ENCODE results near the gene TUSC2.

The TUSC2 gene

GRCh38 chr3:50356553-50356952, 28.5 kb upstream of the TUSC2 start:
- Histone ChIP-seq H3K4me2 (ENCODE audit: low read length) (peak overlapping the region; percentile 88), H2BK12ac (ENCODE audit: low read length) (no peak overlapping the region), H2AFZ (ENCODE audit: insufficient read depth, low read length, poor library complexity) (no peak overlapping the region), H3K4ac (ENCODE audit: low read depth, low read length) (peak overlapping the region; percentile 5), H3K27me3 (ENCODE audit: insufficient read depth, low read length) (no peaks in the 10 kb centered on the region), H3K23ac (ENCODE audit: low read length) (no peak overlapping the region), H3K9me3 (ENCODE audit: insufficient read depth, low read depth, low read length) (no peaks in the 10 kb centered on the region), H3K79me2 (ENCODE audit: control insufficient read depth, insufficient read depth, low read length, poor library complexity) (peaks cover 15% of the 10 kb centered on the region), H3K18ac (ENCODE audit: low read length) (no peak overlapping the region), H3K14ac (ENCODE audit: low read length) (no peak overlapping the region), H4K12ac (ENCODE audit: low read depth, low read length) (no peak overlapping the region), H3K4me1 (ENCODE audit: control insufficient read depth in 1 of 2, insufficient read depth in 2 of 2, low read length in 2 of 2) (peaks cover 18 to 36% of the 10 kb centered on the region in 2 experiments), H3K4me3 (ENCODE audit: low read depth, low read length) (no peak overlapping the region), H3K36me3 (ENCODE audit: control insufficient read depth in 1 of 2, insufficient read depth in 2 of 2, low read length in 2 of 2) (peaks cover 36 to 46% of the 10 kb centered on the region in 2 experiments), H4K8ac (ENCODE audit: low read depth, low read length) (no peak overlapping the region), H3K9ac (ENCODE audit: low read length) (no peak overlapping the region), H4K91ac (ENCODE audit: low read depth, low read length) (no peak overlapping the region), H3K79me1 (ENCODE audit: low read length) (peaks cover 4% of the 10 kb centered on the region), H2BK120ac (ENCODE audit: insufficient read depth, low read length, poor library complexity) (no peak overlapping the region), H2BK5ac (ENCODE audit: low read depth, low read length, poor library complexity) (no peak overlapping the region), H3K27ac (ENCODE audit: low read depth, low read length) (no peak overlapping the region), H2AK5ac (ENCODE audit: low read length) (no peak overlapping the region)
- no peak for DNase-seq
- no CpG with 5 or more reads among the region's 5 CpGs for WGBS (ENCODE audit: extremely low coverage, insufficient coverage, insufficient read length)

GRCh38 chr3:50355829-50356552, 28.0 kb upstream of the TUSC2 start:
- H3K4me2 ChIP-seq (ENCODE audit: low read length): no peak overlapping the region
- H3K4me3 ChIP-seq (ENCODE audit: low read depth, low read length): no peak overlapping the region
- no peak overlapping the region for H2BK5ac ChIP-seq (ENCODE audit: low read depth, low read length, poor library complexity)
- H4K8ac ChIP-seq (ENCODE audit: low read depth, low read length): no peak overlapping the region
- no peak overlapping the region for H3K4ac ChIP-seq (ENCODE audit: low read depth, low read length)
- no peak overlapping the region for H3K23ac ChIP-seq (ENCODE audit: low read length)
- no peak overlapping the region for H3K27ac ChIP-seq (ENCODE audit: low read depth, low read length)
- no peak overlapping the region for H3K14ac ChIP-seq (ENCODE audit: low read length)
- H2BK120ac ChIP-seq (ENCODE audit: insufficient read depth, low read length, poor library complexity): no peak overlapping the region
- no peaks in the 10 kb centered on the region for H3K9me3 ChIP-seq (ENCODE audit: insufficient read depth, low read depth, low read length)
- H3K79me1 ChIP-seq (ENCODE audit: low read length): peaks cover 4% of the 10 kb centered on the region
- no peak overlapping the region for H4K12ac ChIP-seq (ENCODE audit: low read depth, low read length)
- H2BK12ac ChIP-seq (ENCODE audit: low read length): no peak overlapping the region
- no peak overlapping the region for H3K9ac ChIP-seq (ENCODE audit: low read length)
- H3K4me1 ChIP-seq (ENCODE audit: control insufficient read depth in 1 of 2, insufficient read depth in 2 of 2, low read length in 2 of 2): peaks cover 22 to 42% of the 10 kb centered on the region in 2 experiments
- H2AFZ ChIP-seq (ENCODE audit: insufficient read depth, low read length, poor library complexity): no peak overlapping the region
- peaks cover 15% of the 10 kb centered on the region for H3K79me2 ChIP-seq (ENCODE audit: control insufficient read depth, insufficient read depth, low read length, poor library complexity)
- H3K27me3 ChIP-seq (ENCODE audit: insufficient read depth, low read length): no peaks in the 10 kb centered on the region
- DNase-seq: no peak
- no peak overlapping the region for H2AK5ac ChIP-seq (ENCODE audit: low read length)
- H4K91ac ChIP-seq (ENCODE audit: low read depth, low read length): no peak overlapping the region
- H3K18ac ChIP-seq (ENCODE audit: low read length): no peak overlapping the region
- H3K36me3 ChIP-seq (ENCODE audit: control insufficient read depth in 1 of 2, insufficient read depth in 2 of 2, low read length in 2 of 2): peaks cover 36 to 46% of the 10 kb centered on the region in 2 experiments
- WGBS (ENCODE audit: extremely low coverage, insufficient coverage, insufficient read length): no CpG with 5 or more reads among the region's 5 CpGs

GRCh38 chr3:50354850-50355249, 26.8 kb upstream of the TUSC2 start:
- H3K23ac ChIP-seq (ENCODE audit: low read length): no peak overlapping the region
- H3K4me2 ChIP-seq (ENCODE audit: low read length): no peak overlapping the region
- no peak overlapping the region for H2BK5ac ChIP-seq (ENCODE audit: low read depth, low read length, poor library complexity)
- no peak overlapping the region for H4K8ac ChIP-seq (ENCODE audit: low read depth, low read length)
- H3K79me1 ChIP-seq (ENCODE audit: low read length): peaks cover 10% of the 10 kb centered on the region
- H3K18ac ChIP-seq (ENCODE audit: low read length): no peak overlapping the region
- no peaks in the 10 kb centered on the region for H3K27me3 ChIP-seq (ENCODE audit: insufficient read depth, low read length)
- H3K79me2 ChIP-seq (ENCODE audit: control insufficient read depth, insufficient read depth, low read length, poor library complexity): peaks cover 16% of the 10 kb centered on the region
- H4K91ac ChIP-seq (ENCODE audit: low read depth, low read length): no peak overlapping the region
- no peak overlapping the region for H3K9ac ChIP-seq (ENCODE audit: low read length)
- H3K36me3 ChIP-seq (ENCODE audit: control insufficient read depth in 1 of 2, insufficient read depth in 2 of 2, low read length in 2 of 2): peaks cover 36 to 46% of the 10 kb centered on the region in 2 experiments
- no peak for DNase-seq
- peaks cover 27 to 48% of the 10 kb centered on the region in 2 experiments for H3K4me1 ChIP-seq (ENCODE audit: control insufficient read depth in 1 of 2, insufficient read depth in 2 of 2, low read length in 2 of 2)
- no peak overlapping the region for H3K27ac ChIP-seq (ENCODE audit: low read depth, low read length)
- no peak overlapping the region for H2BK120ac ChIP-seq (ENCODE audit: insufficient read depth, low read length, poor library complexity)
- H3K4ac ChIP-seq (ENCODE audit: low read depth, low read length): no peak overlapping the region
- H2BK12ac ChIP-seq (ENCODE audit: low read length): no peak overlapping the region
- no peak overlapping the region for H4K12ac ChIP-seq (ENCODE audit: low read depth, low read length)
- H3K4me3 ChIP-seq (ENCODE audit: low read depth, low read length): no peak overlapping the region
- WGBS (ENCODE audit: extremely low coverage, insufficient coverage, insufficient read length): no CpG with 5 or more reads among the region's 7 CpGs
- H3K9me3 ChIP-seq (ENCODE audit: insufficient read depth, low read depth, low read length): no peaks in the 10 kb centered on the region
- no peak overlapping the region for H2AK5ac ChIP-seq (ENCODE audit: low read length)
- H2AFZ ChIP-seq (ENCODE audit: insufficient read depth, low read length, poor library complexity): no peak overlapping the region
- H3K14ac ChIP-seq (ENCODE audit: low read length): no peak overlapping the region

- no peak overlapping the region for H3K4ac ChIP-seq (ENCODE audit: low read depth, low read length)
- WGBS (ENCODE audit: extremely low coverage, insufficient coverage, insufficient read length): no CpG with 5 or more reads among the region's 5 CpGs
These were observed 26.3 kb upstream of the TUSC2 start for GRCh38 chr3:50354186-50354764.

More at GRCh38 chr3:50354186-50354764, 26.3 kb upstream of the TUSC2 start:
- no peak overlapping the region for H3K4me2 ChIP-seq (ENCODE audit: low read length)
- H3K23ac ChIP-seq (ENCODE audit: low read length): no peak overlapping the region
- H3K9ac ChIP-seq (ENCODE audit: low read length): no peak overlapping the region
- peaks cover 36 to 47% of the 10 kb centered on the region in 2 experiments for H3K36me3 ChIP-seq (ENCODE audit: control insufficient read depth in 1 of 2, insufficient read depth in 2 of 2, low read length in 2 of 2)
- peaks cover 30 to 52% of the 10 kb centered on the region in 2 experiments for H3K4me1 ChIP-seq (ENCODE audit: control insufficient read depth in 1 of 2, insufficient read depth in 2 of 2, low read length in 2 of 2)
- H3K14ac ChIP-seq (ENCODE audit: low read length): no peak overlapping the region
- H2BK5ac ChIP-seq (ENCODE audit: low read depth, low read length, poor library complexity): no peak overlapping the region
- no peak overlapping the region for H4K8ac ChIP-seq (ENCODE audit: low read depth, low read length)
- no peak overlapping the region for H3K27ac ChIP-seq (ENCODE audit: low read depth, low read length)
- no peak overlapping the region for H2BK12ac ChIP-seq (ENCODE audit: low read length)
- no peak for DNase-seq
- no peak overlapping the region for H3K18ac ChIP-seq (ENCODE audit: low read length)
- no peak overlapping the region for H2AFZ ChIP-seq (ENCODE audit: insufficient read depth, low read length, poor library complexity)
- H3K4me3 ChIP-seq (ENCODE audit: low read depth, low read length): no peak overlapping the region
- H4K91ac ChIP-seq (ENCODE audit: low read depth, low read length): no peak overlapping the region
- no peaks in the 10 kb centered on the region for H3K27me3 ChIP-seq (ENCODE audit: insufficient read depth, low read length)
- no peak overlapping the region for H2AK5ac ChIP-seq (ENCODE audit: low read length)
- H3K79me2 ChIP-seq (ENCODE audit: control insufficient read depth, insufficient read depth, low read length, poor library complexity): peaks cover 16% of the 10 kb centered on the region
- peaks cover 9% of the 10 kb centered on the region for H3K79me1 ChIP-seq (ENCODE audit: low read length)
- H3K9me3 ChIP-seq (ENCODE audit: insufficient read depth, low read depth, low read length): no peaks in the 10 kb centered on the region
- H4K12ac ChIP-seq (ENCODE audit: low read depth, low read length): no peak overlapping the region
- H2BK120ac ChIP-seq (ENCODE audit: insufficient read depth, low read length, poor library complexity): no peak overlapping the region
